ENCODE measurements around the gene CCL26. TPM values are rescaled to one million over a fixed set of nuclear protein-coding genes. Genes with fewer than 3 reads are reported as not detected.

Gene CCL26, protein sequence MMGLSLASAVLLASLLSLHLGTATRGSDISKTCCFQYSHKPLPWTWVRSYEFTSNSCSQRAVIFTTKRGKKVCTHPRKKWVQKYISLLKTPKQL
- under 1 TPM in 1 of 2 donors, not detected in 1; 0.58 TPM for total RNA-seq
- under 1 TPM in 4 of 6 donors, not detected in 2; 0.25 to 0.43 (median 0.34) TPM for polyA plus RNA-seq (ENCODE audit: insufficient read length in 6 of 6)
- long read RNA-seq, donor 1: 0 reads
- long read RNA-seq, donor 2, partial matches to known transcripts: 0 of 1 reads
- long read RNA-seq, donor 2, other reads (novel, unspliced or antisense): 0 of 1 reads
- long read RNA-seq, donor 3: 0 reads
- long read RNA-seq, donor 4, partial matches to known transcripts: 0 of 1 reads
- long read RNA-seq, donor 4, other reads (novel, unspliced or antisense): 0 of 1 reads
- long read RNA-seq, donor 5: 0 reads
- long read RNA-seq, donor 6, partial matches to known transcripts: 0 of 2 reads
- long read RNA-seq, donor 6, other reads (novel, unspliced or antisense): 0 of 2 reads
- long read RNA-seq, donor 7: 0 reads
- long read RNA-seq, donor 8: 0 reads
- long read RNA-seq, donor 9: 0 reads
- long read RNA-seq, donor 10: 0 reads
- long read RNA-seq, donor 11: 0 reads
- long read RNA-seq, donor 12: 0 reads

DNA sequence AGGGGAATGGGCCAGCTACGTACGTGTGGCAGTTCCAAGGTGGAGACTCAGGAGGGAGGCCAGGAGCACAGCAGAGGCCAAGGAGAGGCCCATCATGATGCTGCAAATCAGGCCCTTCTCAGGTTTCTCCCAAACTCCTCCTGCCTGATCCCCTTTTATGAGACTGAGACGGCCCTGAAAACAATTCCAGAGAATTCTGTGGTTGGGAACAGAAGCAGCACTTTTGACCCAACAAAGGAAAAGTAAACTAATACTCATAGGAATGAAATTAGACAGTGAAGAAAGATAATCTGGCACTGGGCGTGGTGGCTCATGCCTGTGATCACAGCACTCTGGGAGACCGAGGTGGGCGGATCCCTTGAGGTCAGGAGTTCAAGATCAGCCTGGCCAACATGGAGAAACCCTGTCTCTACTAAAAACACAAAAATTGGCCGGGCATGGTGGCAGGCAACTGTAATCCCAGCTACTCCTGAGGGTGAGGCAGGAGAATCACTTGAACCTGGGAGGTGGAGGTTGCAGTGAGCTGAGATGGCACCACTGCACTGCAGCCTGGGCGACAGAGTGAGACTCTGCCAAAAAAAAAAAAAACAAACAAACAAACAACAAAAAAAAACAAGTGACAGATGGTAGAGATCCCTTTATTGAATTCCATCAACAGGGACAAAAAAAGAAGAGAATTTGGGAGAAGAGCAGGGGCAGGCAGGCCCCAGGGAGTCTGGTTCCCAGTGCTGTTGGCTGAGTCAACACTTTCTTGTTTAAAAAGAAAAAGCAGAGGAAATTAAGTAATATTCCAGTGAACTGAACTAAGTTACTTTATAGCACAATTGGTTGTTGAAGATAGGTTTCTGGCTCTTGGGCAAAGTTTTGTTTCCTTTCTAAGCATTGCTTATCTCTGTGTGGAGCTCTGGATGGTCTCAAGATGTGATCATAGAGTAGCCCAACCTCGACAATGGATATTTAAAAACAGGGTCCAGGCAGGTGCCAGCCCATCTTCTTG lies at the start of gene CCL26:
Gene CCL26 (minus strand): TSS at position 131 of the 997 bp plus-strand sequence. CDS start 35 bp downstream, at position 96.
- intact Hi-C loops (cut with DNase I): no loop called here
- DNase-seq: no peak
- no peaks in the 10 kb centered on the region for H3K36me3 ChIP-seq
- H3K27ac ChIP-seq: peak within 1 kb of the TSS in 1 of 2 donors; percentile 13
- TF ChIP-seq, protein P1, sequence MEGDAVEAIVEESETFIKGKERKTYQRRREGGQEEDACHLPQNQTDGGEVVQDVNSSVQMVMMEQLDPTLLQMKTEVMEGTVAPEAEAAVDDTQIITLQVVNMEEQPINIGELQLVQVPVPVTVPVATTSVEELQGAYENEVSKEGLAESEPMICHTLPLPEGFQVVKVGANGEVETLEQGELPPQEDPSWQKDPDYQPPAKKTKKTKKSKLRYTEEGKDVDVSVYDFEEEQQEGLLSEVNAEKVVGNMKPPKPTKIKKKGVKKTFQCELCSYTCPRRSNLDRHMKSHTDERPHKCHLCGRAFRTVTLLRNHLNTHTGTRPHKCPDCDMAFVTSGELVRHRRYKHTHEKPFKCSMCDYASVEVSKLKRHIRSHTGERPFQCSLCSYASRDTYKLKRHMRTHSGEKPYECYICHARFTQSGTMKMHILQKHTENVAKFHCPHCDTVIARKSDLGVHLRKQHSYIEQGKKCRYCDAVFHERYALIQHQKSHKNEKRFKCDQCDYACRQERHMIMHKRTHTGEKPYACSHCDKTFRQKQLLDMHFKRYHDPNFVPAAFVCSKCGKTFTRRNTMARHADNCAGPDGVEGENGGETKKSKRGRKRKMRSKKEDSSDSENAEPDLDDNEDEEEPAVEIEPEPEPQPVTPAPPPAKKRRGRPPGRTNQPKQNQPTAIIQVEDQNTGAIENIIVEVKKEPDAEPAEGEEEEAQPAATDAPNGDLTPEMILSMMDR (IDR thresholded peaks at IDR 0.05): no peak
- no peaks in the 10 kb centered on the region for H3K27me3 ChIP-seq
- H3K9me3 ChIP-seq: no peaks in the 10 kb centered on the region
- ATAC-seq: peak; percentile 51
- H3K4me3 ChIP-seq: no peak within 1 kb of the TSS
- H3K4me1 ChIP-seq: no peaks in the 10 kb centered on the region

DNA sequence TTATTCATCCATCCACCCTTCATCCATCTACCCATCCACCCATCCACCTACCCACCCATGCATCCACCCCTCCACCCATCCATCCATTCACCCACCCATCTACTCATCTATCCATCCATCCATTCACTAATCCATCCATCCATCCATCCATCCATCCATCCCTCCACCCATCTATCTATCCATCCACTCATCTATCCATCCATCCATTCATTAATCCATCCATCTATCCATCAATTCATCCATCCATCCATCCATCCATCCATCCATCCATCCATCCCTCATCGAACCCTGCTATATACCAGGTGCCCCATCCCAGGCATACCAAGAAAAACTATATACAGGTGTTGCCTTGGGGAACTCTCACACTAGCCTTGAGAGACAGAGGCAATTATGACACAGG lies 48.7 kb upstream of the CCL26 start:
- no peak for ATAC-seq
- peaks cover 0 to 9% of the 10 kb centered on the region in 2 donors for H3K4me1 ChIP-seq
- TF ChIP-seq, protein P1 (IDR thresholded peaks at IDR 0.05): no peak

DNA sequence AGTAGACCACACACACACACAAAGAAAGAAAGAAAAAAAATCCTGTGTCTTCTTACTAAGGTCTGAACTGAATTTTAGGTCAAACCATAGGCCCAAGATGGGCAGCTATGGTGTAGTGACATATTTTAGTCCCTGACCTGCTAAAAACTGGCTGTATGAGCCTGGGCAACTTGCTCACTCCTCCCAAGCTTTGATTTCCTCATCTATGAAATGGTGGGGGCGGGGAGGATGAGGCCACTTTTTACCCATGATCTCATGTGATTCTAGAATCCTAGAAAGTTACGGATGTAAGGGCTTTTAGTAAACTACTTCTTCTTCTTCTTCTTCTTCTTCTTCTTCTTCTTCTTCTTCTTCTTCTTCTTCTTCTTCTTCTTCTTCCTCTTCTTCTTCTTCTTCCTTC lies 47.7 kb upstream of the CCL26 start:
- ATAC-seq (peak; percentile 54), DNase-seq (peak in 1 of 4 donors; percentile 45)
- no peaks in the 10 kb centered on the region for H3K36me3 ChIP-seq
- intact Hi-C loops (cut with DNase I): no loop called here
- no peaks in the 10 kb centered on the region for H3K27me3 ChIP-seq
- H3K27ac ChIP-seq: peak overlapping the region in 1 of 2 donors; percentile 24
- TF ChIP-seq, protein P1 (IDR thresholded peaks at IDR 0.05): no peak
- H3K4me1 ChIP-seq: peaks cover 0 to 9% of the 10 kb centered on the region in 2 donors
- H3K9me3 ChIP-seq: no peaks in the 10 kb centered on the region
- no peak overlapping the region for H3K4me3 ChIP-seq

More for the DNA sequence above, 48.7 kb upstream of the CCL26 start:
- Histone ChIP-seq H3K4me3 (no peak overlapping the region), H3K9me3 (no peaks in the 10 kb centered on the region), H3K36me3 (no peaks in the 10 kb centered on the region), H3K27ac (no peak overlapping the region), H3K27me3 (no peaks in the 10 kb centered on the region)
- intact Hi-C loops (cut with DNase I): no loop called here
- no peak for DNase-seq

DNA sequence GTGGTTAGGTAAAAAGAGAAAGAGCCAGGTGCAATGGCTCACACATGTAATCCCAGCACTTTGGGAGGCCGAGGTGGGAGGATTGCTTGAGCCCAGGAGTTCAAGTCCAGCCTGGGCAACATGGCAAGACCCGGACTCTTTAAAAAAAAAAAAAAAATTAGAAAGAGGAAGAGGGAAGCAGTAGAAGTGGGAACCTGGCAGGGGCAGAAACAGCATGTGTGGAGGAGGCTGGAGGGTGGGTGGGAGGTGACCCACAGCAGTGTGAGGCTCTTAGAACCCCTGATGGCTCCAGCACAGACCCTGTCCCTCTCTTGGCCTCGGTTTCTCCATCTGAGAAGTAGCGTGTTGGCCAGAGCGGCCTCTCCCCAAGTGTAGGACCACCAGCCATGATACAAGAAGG lies 46.5 kb upstream of the CCL26 start:
- no peaks in the 10 kb centered on the region for H3K36me3 ChIP-seq
- H3K27me3 ChIP-seq: no peaks in the 10 kb centered on the region
- DNase-seq (no peak), ATAC-seq (no peak)
- H3K4me1 ChIP-seq: peaks cover 0 to 10% of the 10 kb centered on the region in 2 donors
- no peak overlapping the region for H3K27ac ChIP-seq
- no peak overlapping the region for H3K4me3 ChIP-seq
- intact Hi-C loops (cut with DNase I): no loop called here
- TF ChIP-seq, protein P1 (IDR thresholded peaks at IDR 0.05): no peak
- H3K9me3 ChIP-seq: no peaks in the 10 kb centered on the region

Data from left lung (tissue), 14 donors.